Bone marrow (tissue), 2 donors: Measurements from ENCODE around the gene SRBD1.
A peak's percentile ranks its signal among the peaks of the same experiment; 100 is the strongest.

Source experiments
- DNase-seq, 2 donors: peaks; one replicate each; lab custom pipeline; 2025; lab: John Stamatoyannopoulos, UW

SRBD1 gene

DNA sequence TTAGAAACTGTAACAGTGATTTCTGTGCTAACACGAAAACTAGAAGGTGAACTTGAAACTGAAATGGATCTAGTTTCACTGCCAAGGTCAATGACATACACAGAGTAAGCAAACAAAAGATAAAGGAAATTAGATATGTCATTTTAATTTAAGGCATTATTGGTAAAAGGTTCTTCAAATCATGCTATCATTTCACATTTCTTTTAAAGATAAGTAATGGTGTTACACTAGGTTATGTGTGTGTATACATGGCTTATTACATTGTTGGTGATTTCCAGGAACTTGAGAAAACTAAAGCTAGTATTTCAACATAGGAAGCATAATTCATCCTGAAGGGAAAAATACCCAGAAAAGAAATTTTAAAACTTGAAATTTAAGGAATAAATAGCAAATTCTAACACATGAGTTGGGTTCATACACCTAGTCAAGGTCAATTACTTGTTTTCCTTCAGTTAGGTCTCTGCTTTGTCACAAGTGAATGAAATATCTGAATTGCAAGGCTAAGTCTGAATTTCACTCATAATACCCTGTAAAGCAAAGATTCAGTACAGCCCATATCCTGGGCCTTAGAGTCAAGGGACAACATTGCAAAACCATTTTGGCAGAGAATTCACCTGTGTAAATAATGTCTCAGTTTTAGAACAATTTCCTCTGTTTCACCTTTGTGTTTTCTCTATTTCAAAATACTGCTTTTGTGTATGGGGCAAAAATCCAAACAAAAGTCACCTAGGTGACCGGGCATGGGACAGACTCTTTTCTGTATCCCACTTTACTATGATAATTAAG lies 141.6 kb downstream of the SRBD1 start:
- DNase-seq = no peak

DNA sequence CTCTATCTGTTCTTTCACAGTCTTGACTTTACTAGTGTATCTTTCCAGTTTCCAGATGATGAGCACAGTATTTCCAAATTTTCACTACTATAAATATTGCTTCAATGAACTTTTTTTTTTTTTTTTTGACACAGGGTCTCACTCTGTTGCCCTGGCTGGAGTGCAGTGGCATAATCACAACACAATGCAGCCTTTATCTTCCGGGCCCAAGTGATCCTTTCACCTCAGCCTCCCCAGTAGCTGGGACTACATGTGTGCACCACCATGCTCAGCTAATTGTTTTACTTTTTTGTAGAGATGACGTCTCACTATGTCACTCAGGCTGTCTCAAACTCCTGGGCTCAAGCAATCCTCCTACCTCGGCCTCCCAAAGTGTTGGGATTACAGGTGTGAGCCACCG lies 142.8 kb downstream of the SRBD1 start:
- no peak for DNase-seq

DNA sequence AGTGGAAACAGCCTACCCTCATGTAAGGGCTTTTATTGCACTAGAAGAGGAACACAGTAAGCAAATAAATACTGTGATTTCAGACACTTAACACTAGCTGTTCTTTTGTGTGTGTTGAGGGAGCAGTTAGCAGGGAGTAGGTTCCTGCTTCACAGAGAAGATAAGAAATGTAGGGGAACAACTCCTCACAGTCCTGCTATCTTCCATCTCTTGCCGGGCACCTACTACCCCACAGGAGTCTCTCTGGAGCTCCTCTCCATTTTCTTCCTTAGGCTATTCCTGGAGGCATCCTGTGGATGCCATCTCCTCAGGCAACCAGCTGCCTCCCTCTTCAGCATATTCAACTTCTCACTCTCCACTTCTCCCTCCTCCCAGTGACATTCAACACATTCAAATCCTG lies 145.0 kb downstream of the SRBD1 start:
- no peak for DNase-seq

DNA sequence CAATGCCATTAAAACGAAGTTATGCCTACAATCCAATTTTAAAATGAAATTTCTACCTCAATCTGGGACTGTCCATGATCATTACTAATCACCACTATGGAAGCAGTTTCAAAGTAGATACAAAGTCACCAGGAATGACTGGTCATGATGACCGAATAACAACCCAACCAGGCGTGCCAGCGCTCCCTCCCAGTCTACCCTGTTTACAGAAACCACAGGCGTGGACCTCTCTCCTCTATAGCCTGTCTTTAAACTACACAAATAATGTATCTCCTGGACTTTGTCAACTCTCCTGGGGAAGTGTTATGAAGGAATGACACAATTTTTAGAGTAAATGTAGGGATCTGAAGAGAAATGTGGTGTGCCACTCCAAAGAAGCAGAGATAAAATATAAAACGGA lies 150.2 kb downstream of the SRBD1 start:
- no peak for DNase-seq

DNA sequence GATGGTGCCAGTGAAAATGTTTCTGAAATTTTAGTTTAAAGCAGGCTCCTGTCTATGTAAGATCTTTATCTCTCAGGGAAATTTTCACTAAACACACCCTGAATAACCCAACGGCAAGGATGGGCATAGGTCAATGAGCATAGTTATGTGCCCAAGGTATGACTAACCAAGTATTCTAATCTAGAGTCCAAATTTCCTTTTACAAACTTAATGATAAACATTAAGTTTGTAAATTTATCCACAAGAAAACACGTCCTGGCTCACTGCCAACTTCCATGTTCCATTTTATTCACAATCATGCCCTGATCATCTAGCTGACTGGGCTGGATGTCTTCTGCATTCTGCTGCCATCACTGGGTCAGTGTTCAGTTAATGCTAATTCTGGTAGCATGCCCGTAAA lies 151.2 kb downstream of the SRBD1 start:
- no peak for DNase-seq

DNA sequence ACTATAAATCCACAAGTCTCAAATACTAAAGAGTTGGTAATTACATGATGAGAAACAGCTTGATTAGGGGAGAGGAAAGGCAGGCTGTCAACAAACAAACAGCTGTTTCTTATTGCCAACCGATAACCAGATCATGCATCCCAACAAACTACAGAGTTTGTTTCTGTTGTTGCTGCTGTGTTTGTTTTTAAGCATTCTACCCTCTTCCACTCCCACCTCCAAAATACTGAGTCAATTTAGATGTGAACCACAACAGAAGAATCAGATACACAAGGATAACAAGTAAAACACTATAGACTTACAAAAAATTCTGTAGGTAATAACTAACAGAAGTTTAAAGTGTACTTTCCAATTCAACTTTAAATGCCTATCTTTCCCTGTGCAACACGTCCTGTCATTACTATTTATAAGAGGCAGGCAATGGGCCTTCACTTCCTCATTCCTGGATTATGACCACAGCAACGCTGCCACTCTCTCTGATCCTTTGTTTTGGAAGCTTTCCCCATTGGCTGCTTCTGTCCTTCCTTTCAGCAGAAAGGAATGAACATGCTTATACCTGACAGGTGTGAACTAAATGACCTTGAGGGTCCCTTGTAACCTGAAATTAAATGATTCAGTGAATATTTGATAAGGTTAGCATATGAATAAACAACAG lies 152.0 kb downstream of the SRBD1 start:
- peak in 1 of 2 donors; percentile 6 for DNase-seq

DNA sequence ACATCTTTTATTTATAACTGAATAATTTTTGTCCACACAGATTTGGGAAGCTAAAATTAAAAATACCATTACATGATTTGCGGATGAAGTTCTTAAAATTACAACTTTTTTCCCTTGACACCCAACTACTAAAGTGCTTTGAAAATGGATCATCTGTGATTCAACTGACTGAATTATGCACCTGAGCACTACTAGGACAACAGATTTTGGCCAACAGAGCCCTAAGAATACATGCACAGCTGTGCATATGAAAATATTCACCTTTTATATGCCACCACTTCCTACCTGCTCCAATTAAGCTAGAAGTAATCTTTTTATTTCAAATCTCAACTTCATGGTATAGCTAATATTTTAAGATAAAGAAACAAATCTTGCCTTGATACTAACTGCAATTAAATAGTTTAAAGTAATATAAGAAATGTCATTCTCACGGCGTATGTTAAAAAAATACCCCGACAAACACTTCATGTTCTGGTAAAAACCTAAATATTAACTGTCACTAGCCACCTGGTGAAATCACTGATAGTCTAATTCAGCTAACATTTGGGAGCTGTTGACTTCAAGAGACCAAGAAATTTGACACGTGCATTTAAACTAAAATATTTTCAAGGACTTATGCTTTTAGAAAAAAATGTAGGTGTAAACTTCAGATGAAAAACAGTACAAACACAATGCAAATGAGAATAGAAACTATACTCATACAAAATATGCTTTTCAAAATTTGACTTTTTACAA lies 153.7 kb downstream of the SRBD1 start:
- DNase-seq = no peak

DNA sequence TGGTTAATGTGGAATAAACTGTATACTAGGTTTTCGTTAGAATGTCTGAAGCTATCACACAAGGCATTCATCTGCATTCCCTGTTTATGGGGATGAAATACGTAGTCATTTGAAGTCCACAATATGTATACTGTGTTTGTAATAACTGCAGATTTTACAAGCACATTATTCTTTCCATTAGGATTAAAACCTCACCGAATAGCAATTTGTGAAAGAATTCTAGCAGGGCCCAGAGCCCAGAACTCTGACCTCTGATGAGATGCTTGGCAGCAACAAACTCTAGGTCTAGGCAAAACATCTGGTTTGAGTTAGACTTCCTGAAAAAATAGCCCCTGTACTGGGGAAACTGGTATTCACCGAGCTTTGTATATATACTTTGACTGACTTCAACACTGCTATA lies 158.2 kb downstream of the SRBD1 start:
- no peak for DNase-seq

DNA sequence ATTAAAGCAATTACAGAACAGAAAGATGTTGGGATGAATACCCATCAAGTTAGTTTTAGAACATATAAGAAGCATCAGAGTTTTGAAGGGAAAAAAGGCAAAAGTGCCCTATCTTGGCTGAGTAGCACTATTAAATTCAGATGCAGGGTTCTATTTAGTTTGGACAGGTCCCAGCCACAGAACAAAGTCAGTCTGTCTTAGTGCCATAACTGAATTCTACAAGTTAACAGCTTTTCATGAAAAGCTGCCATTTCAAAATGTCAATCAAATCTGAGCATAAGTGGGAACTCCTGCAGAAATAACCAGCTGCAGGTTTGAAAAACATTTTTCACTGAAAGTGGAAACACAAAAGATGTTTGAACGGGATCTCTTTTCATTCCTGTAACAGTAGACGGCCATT lies 160.4 kb downstream of the SRBD1 start:
- DNase-seq = no peak

DNA sequence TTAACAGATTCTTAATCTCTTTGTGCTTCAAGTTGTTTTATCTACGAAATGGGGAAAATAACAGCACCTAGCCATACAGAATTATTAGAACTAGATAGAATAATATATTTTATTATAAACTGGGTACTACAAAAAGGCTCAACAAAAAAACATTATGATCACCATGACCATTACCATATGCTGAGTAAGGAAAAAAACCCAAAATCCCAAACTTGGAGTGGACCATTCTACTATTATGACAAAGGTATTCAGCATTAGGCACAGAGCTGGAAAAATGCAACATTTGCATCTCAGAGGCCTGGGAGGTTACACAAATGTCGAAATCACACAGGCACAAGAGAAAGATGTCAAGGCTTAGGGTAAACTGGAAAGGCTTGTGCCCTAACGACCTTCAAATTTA lies 162.8 kb downstream of the SRBD1 start:
- DNase-seq = no peak

DNA sequence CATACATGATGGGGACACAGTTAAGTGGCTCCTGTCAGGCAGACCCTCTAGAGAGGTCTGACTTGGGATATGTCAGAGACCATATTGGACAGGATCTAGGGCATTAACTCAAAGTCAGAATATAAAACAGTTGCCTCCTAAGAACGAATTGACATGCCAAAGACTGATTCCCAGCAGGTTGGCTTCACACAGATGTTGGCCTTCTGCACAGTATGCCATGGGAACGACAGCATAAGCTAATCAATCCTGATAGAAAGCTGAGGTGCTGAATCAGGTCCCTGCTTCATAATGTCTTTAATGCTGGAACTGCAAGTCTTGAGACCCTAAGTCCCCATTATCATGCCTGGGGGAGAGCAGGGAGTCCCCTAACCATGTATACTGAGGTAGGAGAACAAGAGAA lies 165.1 kb downstream of the SRBD1 start:
- no peak for DNase-seq

DNA sequence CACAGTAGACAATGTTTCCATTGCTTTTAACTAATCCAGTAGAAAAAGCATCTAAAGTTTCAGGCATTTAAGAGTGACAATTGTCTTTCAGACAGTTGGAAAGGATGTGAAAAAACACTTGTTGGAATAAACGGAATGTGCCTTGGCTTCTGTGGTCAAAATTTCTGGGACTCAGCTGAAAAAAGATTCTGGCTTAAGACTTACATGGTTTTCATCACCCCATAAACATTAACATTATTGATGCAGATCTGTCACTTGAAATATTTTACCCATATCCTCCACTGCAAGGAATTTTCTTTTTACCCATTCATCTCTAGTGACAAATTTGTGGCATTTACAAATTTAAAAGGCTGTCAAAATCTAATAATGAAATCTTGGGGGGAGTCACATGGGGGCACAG lies 166.0 kb downstream of the SRBD1 start:
- no peak for DNase-seq

DNA sequence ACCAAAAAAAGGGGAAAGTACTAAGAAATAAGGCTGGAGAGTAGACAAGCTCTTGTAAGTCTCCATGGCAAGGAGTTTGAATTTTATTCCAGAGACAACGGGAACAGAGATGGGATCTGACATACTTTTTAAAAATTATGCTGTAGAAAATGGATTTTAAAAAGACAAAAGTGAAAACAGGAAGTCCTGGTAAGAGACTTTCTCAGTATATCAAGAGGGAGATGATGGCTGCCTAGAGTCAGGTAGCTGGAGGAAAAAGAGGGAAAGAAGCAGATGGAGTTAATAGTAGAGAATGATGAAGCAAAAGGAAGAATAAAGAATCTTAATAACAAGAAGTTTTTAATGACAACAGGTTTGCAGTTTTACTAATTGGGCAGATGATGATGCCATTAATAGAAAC lies 168.1 kb downstream of the SRBD1 start:
- no peak for DNase-seq

DNA sequence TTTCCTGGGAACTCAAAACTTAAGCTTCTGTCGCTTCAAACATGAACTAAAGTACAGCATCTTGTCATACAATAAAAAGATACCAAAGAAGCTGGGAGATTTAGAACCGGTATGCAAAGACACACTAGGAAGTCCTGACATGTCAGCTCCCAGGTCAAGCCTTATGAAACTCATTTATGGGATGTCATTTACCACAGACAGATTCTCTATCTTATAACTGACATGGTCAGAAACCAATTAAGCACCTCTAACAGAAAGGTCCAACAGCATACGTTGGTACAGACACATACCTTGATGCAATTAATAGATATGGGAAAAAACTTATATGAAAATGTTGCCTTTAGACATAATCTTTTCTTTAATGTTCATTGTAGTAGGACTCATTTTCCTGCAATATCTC lies 169.0 kb downstream of the SRBD1 start:
- no peak for DNase-seq

DNA sequence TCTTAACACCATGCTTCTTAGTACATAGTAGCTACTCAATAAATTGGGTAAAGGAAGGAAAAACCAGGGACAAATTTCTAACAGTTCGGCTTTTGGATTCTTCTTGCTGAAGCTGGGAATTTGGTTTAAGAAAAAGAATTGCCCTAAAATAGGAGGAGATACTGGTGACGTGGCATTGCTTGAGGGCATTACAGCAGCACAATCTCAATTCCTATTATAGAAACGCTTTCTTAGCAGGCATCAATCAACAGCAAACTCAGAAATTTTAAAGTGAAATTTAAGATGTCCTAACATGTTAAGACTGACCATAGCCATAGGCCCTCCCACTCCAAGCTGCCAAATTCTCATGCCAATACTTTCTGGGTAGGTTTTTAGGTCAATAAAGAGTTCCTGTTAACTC lies 169.5 kb downstream of the SRBD1 start:
- DNase-seq = no peak

DNA sequence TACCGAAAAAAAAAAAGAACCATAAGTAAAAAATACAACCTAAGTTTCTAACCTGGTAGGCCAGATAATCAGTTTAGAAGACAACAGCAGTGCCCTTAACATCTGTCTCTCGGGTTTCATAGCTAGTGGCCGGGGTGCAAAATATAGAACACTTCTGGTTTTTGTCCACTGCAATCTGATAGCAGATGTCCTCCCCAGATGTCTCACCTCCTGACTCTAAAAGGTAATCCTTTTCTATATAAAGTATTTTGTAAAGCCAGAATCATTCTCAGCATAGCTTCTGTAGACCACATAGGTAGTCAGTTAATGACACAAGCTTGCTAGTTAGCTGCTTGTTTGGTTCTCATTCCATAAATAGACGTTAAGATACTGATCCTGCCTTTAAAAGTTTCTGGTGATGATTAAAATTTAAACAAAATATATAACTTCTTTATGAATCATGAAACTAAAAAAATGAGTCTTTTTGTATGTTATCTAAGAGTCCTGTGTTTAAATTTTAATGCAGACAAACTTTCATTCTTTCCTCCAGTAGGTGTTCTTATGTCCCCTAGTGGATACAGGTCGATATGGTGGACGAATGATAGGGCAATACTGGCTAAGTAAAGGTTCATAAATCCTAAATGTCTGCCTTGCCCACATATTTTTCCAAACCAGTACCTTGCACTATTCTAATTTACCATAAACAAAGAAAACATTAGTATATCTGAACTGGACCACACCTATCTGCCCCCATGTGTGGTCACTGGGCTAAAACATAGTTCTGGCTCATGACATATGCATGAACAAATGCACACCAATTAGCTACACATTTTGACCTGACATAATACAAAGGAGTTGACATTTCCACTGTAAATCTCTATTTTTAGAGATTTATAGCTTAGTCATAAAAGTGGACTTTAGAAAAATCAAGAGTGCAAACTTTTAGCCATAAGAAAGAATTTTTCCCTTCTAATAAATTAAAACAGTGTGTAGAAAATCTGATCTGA lies 171.0 kb downstream of the SRBD1 start:
- DNase-seq = no peak

DNA sequence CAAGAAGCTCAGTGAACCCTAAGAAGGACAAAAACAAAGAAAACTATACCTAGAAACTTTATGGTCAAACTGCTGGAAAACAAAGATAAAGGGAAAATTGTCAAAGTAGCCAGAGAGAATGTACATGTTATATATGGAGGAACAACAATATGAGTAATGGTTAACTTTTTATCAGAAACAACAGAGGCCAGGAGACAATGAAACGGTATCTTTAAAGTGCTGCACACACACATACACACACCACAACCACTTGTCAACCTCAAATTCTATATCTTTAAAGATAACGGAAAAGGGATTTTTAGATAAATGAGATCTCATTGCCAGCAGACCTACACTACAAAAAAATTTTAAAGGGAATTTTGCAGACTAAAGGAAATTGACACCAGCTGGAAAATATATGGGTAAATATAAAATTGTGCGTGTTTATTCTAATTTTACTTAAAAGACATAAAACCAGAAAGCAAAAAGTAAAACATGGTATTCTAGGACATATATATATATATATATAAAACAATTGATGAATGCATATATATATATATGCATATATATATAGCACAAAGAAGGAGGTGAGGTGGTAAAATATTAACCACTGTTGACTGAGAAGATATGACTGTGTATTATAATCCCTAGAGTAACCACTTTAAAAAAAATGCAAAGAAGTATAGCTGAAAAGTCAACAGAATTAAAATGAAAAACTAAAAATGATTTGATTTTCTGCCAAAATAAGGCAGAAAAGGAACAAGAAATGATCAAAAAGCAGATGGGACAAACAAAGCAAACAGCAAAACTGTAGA lies 172.0 kb downstream of the SRBD1 start:
- no peak for DNase-seq

DNA sequence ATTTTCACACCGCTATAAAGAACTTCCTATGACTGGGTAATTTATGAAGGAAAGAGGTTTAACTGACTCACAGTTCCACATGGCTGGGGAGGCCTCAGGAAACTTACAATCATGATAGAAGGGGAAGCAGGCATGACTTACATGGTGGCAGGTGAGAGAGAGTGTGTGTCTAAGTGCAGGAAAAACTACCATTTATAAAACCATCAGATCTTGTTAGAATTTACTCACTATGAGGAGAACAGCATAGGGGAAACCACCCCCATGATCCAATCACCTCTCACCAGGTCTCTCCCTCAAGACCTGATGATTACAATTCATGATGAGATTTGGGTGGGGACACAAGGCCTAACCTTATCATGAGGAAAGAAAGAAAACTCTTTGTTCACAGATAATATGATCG lies 174.6 kb downstream of the SRBD1 start:
- no peak for DNase-seq

DNA sequence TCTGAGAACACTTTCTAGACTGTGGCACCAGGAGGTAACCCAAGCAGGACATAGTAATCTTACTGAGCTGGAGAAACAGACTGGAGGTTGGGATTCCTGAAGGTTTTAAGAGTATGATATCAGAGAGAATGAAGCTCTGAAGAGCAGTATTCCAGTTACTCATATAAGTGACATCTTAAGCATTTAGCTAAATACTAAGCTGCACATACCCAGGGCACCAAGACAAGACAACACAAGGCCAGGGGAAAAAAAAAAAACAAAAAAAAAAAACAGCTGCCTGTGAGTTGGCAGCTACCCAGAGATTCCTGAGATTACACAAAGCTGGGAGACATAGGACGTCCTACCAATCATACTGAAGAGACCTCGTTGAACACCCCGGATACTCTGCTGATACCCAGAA lies 175.8 kb downstream of the SRBD1 start:
- no peak for DNase-seq

DNA sequence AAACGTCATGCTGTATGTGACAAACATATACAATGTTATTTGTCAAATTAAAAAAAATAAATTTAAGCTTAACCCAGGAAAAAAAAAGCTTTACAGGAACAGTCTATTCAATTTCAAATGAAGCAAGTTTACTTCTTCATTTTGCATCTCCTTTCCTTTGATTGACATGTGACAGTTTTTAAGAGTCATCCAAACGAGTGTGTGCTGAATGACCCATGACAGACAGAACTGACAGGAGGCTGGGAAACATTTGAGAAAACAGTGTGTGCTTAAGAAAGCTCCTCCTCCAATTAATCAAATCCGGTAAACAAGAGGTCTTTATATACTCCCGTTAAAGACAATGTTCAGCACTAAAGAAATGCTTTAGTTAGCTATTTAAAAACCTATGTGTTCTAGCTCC lies 177.7 kb downstream of the SRBD1 start:
- no peak for DNase-seq

DNA sequence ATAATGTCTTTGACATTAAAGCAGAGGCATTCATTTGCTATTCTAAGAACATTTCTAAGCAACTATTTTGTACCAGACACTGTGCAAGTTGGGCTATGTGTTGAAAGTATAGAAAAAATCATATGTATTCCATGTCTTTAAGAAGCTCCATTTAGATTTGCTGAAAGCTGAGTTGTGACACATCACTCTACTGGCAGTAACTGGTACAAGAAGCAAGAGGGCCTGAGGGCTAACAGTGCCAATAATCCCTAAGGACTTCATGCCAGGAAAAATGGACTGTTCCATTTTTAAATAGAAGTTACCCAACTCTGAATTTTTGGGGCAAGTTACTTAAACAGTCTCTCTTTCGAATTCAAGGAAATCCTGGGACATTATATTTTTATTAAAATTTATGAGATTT lies 178.7 kb downstream of the SRBD1 start:
- no peak for DNase-seq
